HG03432 (cell line): ENCODE data around the gene TXNL4A.
"Not testable (repeated sequence)": the region's sequence is repeated elsewhere in the genome, so short reads cannot be mapped to it uniquely, and the experiment has no call there.

ENCODE experiments used
- ATAC-seq: cut with Tn5 transposase; IDR thresholded peaks from one replicate; pipeline ENCODE4 v1.9.1; 2021; ENCODE audit warnings: mild to moderate bottlenecking, moderate library complexity; ENCODE audit not compliant: unreplicated experiment

The TXNL4A gene, protein sequence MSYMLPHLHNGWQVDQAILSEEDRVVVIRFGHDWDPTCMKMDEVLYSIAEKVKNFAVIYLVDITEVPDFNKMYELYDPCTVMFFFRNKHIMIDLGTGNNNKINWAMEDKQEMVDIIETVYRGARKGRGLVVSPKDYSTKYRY

DNA sequence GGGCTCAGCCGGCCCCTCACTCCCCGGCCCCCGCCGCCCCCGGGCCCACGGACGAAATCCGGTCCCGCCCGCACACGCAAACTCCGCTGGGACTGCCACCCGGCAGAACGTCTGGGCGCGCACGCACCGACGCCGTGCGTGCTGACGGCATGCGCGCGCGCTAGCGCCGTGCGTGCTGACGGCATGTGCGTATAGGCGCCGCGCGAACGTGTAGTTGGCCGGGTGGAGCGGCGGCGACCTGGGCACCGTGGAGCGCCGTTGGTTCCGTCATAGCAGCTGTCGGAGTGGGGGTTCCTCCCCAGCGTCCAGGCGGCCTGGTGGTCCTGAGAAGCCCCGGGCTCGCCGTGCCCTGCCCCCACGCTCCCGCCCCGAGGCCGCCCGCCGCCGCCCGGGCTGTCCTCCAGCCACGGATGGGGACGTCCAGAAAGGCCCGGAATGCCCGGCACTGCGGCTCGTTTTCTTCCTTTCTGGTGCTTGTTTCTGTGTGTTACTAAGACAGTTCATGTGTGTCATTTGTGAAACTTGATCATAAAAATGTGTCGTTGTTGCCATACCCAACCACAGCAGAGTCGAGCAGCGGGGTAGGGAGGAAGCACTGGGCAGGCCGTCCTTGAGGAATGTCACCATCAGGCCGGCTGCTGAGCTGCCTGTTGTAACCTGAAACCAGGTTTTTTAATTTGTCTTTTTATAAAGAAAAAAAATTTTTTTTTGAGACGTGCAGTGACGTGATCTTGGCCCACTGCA is at the start of gene TXNL4A:
TXNL4A (minus strand) TSS at position 113 of the 744 bp plus-strand sequence. CDS start 171 bp downstream, outside the sequence.
- peak; percentile 98 for ATAC-seq

DNA sequence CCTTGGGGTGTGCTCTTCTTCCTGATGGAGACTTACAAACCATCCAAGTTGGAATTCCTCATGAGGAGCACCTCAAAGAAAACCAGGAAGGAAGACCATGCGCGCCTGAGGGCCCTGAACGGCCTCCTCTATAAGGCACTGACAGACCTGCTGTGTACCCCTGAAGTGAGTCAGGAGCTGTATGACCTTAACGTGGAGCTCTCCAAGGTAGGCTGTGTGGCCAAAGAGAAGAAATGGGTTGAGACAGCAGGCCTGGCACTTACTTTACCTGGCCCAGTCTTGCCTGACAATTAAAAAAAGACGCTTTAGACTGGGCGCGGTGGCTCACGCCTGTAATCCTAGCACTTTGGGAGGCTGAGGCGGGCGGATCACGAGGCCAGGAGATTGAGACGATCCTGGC is 48.9 kb upstream of the TXNL4A start:
- no peak for ATAC-seq

DNA sequence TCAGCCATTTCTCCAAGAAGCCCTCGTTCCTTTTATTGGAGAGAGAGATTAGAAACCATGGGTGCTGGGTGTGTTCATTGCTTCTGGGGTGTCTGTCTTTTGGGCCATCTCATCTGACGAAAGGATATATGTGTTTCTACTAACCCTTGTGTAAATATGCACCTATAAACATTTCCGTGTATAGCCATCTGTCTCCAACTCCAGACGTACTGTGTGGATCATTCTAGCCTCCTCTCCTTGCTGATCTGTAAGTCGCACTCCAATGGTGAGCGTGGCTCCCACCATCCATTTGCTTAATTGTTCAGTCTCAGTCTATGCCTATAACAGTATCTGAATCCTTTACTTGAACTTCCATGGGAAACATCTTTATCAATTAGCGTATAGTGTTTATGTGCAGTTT is 47.6 kb upstream of the TXNL4A start:
- ATAC-seq = no peak

DNA sequence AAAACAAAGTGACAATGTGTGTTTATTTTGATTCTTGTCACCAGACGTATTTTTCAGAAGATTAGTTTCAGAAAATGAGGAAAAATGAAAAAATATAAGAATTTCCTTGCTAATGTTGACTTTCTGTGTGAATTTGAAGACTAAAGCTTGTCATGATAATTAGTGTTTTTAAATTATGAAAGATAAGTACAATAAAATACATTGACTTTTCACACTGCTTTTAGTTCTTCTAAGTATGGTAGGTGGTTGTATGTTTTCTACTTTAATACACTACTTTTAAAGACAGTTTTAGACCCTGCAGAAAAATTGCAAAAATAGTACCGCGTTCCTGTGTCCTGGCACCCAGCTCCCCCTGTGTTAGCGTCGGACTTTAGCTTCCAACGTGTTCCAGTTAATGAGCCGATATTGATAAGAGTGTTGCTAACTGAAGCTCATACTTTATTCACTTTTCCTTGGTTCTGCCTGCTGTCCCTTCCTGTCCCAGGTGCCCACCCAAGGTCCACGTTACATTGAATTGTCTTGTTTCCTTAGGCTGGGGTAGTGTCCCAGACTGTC is 46.6 kb upstream of the TXNL4A start:
- no peak for ATAC-seq

DNA sequence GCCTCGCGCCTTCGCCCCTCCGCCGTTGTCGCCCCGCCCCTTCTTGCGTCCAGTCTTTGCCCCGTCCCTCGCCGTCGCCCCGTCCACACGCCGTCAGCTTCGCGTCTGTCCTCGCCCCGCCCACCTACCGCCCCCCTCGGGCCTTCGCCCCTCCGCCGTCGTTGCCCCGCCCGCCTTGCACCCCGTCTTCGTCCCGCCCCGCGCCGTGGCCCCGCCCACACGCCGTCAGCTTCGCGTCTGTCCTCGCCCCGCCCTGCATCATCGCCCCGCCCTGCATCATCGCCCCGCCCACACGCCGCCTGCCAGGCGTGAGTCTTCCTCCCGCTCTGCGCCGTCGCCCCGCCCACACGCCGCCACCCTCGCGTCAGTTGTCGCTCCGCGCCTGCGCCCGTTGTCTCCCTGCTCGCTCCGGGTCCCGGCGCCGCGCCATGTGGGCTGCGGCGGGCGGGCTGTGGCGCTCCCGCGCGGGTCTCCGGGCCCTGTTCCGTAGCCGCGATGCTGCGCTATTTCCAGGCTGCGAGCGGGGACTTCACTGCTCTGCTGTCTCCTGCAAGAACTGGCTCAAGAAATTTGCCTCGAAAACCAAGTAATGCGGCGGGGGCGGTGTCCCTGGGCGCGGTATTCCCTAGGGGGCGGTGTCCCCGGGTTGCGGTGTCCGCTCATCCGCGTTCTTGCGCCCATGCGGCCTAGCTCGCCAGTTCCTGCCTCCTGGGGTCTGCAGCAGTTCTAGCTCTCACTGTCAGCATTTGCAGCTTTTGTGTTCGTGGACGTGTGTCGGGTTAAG is 45.9 kb upstream of the TXNL4A start, which contains the start of gene RBFA:
RBFA (plus strand) TSS at position 367 of the 784 bp plus-strand sequence; CDS start at position 429, 62 bp downstream.
- ATAC-seq = peak; percentile 81

DNA sequence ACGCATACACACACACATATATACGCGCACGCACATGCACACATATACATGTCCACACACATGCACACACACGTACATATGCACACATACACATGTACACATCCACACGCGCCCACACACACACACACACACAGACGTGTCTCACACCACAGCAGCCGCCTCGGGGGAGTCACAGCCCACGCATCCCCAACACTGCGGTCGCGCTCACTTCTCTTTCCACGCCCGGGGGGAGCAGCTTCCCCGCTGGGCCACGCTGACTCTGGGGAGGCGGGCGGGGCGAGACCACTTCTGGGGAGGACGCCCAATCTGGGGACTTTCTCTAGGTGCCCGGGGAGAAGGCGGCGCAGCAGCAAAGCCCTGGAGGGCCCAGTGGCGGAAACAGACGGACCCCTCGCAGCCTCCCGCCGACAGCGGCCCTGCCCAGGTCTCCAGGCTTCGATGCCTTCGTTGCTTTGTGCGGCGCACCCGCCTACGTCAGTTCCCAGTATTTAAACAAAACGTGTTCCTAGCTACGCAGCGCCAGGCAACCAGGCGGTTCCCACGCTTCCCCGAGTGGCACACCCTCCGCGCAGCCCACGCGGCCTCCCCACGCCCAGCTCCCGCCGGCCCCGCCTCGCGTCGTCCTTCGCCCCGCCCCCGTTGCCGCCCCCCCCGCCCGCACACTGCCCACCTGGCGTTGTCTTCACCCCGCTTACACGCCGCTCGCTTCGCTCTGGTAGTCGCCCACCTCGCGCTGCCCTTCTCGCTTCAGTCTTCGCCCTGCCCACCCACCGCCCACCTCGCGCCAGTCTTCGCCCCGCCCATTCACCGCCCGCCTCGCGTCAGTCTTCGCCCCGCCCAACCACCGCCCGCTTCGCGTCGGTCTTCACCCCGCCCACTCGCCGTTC is 45.1 kb upstream of the TXNL4A start:
- no peak for ATAC-seq

DNA sequence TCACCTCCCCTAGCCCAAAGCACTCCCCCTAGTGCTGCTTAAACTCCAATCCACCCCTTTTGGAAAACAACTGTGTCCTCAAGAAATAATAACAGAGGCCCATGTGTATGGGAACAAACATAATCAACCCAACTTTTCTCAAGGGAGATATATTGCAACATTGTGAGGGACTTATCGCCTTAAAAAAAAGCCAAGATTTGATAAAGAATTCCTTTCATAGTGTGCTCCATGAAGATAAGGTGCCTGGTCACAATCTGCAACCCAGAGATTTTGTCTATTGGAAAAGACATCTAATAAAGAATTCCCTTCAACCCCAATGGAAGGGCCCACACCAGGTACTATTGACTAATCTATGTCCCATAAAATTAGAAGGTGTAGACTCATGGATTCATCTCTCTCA is 41.3 kb upstream of the TXNL4A start:
- ATAC-seq = no peak

DNA sequence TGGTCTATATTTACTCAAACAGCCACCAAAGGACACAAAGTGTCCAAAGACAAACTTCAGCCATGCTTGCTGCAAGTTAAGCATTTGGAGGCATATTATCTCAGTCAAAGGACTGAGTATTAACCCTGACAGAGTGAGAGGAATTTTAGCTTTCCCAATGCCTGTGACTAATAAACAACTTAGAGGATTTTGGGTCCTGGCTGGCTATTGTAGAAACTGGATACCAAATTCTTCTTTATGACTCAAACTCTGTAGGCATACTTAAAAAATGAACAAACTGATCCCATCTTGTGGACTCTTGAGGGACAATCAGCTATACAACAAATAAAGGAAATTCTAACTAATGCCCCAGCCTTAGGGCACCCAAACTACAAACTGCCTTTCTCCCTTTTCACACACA is 39.4 kb upstream of the TXNL4A start:
- not testable (repeated sequence) for ATAC-seq

DNA sequence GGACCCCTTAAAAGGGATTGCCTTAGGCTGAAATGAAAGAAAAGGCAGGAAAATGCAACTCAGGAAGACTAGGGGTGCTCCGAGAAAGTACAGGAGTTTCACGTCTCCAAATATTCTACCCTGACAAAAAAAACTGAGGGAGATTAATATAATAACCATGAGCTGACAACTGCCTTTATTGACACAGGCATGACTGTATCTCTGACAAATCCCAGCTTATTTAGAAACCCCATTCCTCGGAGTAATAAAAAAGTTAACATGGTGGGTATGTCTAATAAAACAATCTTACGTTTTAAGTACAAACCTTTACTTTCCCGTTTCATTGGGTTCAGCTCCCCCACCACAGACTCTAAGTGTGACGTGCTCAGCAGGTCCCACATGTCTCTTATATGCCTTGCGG is 38.0 kb upstream of the TXNL4A start:
- no peak for ATAC-seq

DNA sequence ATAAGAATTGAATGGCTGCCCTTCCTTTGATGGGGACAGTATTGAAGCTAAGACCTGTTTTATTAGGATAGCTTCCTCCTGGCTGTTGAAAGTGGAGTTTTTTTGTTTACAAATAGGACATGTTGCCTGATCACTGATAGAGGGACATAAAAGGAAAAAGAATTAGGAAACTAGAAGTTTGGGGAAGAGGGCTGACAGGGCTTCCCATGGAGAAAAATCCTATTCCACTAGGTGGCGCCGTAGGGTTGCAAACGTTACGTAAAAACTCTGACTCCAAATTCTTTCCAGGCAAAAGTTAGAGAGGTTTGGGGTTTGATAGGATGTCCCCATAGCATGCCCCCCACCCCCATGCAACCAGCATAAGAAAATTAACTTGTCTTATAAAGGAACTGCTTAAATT is 34.8 kb upstream of the TXNL4A start:
- ATAC-seq = no peak

DNA sequence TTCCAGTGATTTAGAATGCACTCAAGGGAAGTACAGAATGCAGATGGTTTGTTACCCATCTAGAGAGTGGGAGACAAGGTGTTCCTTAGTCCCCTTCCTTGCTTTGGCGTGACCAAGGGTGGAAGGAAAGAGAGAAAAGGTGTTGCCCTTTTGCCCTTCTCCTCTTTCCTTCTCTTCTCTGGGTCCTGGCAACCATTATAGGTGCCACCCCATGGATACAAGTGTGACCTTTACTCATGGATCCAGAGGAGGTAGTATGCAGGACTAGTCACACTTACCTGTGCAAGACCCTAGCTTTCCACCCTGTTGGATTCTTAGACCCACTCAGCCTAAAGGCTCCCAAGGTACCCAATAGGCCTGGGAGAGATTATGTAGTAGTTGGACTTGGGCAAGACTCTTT is 34.2 kb upstream of the TXNL4A start:
- no peak for ATAC-seq

DNA sequence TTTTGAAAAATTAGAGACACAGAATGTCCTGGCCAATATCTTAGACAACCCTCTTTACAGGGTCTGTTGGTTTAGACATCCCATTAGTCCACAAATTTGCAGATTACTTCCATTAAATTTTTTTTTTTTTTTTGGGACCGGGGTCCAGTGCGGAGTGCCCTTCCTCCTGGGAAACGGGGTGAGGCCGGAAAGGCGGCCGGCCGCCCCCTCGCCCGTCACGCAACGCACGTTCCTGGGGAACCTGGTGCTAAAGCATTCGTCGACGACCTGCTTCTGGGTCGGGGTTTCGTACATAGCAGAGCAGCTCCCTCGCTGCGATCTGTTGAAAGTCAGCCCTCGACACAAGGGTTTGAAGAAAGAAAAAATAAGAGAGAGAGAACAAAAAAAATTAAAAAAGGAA is 24.4 kb upstream of the TXNL4A start:
- no peak for ATAC-seq

DNA sequence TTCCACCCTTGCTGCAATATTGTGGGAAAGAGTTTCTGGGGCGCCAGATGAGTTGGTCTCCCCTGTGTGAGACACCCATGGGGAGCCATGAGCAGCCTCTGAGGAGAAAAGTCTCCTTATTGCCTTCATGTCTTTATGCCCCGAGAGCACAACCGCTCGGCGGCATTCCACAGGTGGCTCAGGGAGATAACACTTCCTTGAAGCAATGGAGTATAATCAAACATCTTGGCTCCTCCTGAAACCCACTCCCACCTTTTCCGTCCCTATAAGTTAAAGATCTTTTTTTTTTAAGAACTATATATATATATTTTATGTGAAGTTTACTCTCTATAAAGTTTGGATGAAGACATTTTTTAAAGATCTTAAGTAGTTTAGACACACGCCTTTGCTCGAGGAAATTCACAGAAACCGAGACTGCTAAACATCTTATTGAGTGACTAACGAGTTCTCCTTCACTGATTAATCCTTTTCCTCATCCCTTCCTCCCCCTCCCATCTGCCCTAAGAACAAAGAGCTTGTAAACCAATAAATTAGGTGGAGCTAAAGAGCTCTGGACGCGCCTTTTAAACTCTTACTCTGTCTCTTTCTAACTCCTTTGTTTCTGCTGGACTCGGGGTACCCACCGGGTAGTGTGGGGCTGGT is 23.3 kb upstream of the TXNL4A start:
- ATAC-seq = not testable (repeated sequence)

DNA sequence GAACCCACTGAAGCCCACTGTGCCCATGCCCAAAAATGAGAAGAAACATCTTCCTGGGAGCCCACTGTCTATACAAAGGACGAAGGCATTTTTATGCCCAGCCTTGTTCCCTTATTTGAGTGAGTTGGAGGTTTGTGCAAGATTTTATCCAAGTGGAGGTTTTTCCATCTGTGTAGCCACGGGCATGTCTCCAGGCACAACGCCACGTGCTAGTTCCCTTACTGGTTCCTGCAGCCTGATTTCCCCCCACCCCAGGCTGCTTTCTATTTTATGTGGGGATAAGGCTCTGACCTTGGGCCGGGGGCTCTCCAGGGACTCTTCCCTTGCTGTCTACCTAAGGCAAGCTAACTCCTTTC is 22.2 kb upstream of the TXNL4A start:
- no peak for ATAC-seq

DNA sequence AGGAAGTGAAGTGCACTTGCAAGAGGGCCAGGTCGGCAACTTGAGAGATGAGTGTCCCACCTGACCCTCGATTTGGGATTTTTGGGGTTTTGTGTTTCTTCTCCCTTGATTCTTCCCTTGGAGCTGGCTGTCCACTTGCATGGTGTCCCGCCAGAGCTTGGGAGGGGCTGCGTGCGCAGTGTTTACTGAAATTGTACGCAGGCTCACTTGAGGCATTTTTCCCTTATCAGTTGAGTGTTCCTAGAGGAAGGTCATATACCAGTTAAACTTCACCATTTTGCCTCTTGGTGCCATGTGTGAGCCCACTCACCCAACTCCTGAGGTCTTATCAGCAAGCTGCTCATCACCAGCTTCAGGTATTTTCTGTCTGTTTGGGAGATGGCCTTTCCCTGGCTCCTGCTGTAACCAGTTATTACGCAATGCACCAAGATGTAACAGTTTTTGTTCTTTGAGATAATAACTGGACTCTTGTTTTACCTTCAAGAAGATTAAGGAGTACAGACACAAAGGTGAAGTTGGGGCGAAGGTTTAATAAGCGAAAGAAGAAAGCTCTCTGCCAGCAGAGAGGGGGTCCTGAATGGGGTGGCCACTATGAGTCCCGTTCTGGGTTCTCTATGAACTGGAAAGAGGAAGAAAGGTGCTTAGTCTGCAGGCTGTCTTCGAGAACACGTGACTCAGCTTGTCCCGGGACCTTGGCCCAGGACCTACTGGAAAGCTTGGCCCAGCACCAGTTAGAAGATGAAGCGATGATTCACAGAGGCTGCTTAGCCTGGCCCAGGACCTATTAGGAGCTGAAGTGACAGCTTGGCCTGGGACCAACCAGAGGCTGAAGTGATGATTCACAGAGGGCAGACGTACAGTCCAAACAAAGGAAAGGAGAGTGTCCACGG is 21.5 kb upstream of the TXNL4A start:
- no peak for ATAC-seq

DNA sequence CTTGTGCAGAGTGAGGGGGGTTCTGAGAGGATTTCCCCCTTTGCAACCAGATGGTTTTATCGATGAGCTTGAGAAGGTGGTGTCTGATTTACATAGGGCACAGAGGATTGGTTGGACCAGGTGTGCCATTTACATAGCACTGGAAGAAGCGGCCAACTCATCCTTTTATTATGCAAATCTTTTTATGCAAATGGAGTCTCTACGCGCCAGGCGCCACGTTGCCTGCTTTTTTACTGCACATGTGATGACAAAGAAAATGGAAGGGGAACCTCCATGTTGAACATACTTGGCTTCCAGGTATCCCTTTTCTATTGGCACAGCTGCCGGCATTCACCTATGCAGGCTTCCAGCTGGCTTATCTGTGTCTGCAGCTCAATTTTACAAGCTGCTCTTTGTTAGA is 18.4 kb upstream of the TXNL4A start:
- no peak for ATAC-seq

DNA sequence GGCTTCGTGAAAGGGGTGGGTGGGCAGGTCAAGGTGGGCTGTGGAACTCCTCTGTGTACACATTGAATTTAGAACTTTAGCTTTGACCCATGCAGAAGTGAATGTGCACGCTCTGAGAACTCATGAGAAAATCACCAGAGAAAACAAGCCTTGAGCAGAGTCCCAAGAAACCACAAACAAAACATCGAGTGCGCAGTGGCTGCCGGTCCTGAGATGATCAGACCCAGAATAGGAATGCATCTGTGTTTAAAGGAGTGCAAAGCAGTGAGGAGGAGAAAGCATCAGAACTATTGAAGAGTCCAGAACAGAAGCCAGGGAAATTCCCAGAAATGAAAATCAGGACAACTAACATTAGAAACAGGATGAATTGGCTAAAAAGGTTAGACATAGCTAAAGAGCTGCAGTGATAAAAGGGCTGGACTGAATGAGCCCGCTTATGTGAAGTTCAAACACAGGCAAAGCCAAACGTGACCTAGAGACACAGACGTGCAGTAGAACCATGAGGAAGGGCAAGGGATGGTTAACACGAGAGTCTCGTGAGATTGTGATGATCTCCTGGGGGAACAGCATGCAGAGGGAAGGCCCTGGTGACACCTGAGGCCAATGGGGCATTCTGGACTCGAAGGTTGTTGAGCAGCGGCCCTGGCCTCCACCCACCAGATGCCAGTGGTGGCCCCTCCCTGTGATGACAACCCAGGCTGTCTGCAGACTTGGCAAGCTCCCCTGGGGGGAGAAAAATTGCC is 16.4 kb upstream of the TXNL4A start:
- ATAC-seq = no peak

DNA sequence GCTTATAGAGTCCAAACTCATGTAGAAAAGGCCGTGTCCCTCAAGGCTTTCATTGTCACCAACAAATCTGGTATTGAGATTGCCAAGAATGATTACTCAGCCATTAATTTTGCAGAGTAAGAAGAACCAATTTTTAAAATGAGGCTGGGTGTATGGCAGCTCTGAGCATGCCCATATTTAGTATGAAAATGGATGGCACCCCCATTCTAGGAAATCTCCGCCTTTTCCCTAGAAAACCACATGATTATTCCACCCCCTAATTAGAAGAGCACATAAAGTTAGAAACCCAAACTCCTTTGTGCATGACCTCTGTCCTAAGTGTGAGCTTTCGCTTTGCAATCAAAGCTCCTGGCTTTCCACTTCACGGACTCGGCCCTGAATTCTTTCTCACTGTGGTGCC is 14.1 kb upstream of the TXNL4A start:
- ATAC-seq = no peak

DNA sequence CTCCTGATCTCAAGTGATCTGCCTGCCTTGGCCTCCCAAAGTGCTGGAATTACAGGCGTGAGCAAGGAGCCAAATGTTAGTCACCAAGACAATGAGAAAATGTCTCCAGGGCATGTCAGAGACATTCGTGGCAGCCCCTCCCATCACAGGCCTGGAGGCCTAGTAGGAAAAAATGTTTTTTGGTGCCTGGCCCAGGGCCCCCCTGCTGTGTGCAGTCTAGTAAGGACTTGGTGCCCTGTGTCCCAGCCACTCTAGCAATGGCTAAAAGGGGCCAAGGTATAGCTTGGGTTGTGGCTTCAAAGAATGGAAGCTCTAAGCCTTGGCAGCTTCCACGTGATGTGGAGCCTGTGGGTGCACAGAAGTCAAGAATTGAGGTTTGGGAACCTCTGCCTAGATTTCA is 12.5 kb upstream of the TXNL4A start:
- ATAC-seq = no peak
